ENCODE measurements around the gene ANO10.

- TF ChIP-seq CTCF (IDR thresholded peaks at IDR 0.05; ENCODE audit: insufficient read depth, low read depth, low read length), result no peak
- no peak for TF ChIP-seq EZH2 (IDR thresholded peaks at IDR 0.05; ENCODE audit: insufficient read depth, low read length)
Observed at GRCh38 chr3:43348852-43349574, 272.8 kb downstream of the ANO10 start.
